SJCRH30 (cell line): ENCODE measurements around the gene PDLIM1. TPM values are rescaled to one million over a fixed set of nuclear protein-coding genes. Genes with fewer than 3 reads are reported as not detected.

Experiments
- DNase-seq, 2 experiments: peaks; one replicate each; pipeline ENCODE4 v3.0.0-alpha.2; 2015 to 2020
- H3K27ac ChIP-seq: fragments of 250-450 bp; sonication (Bioruptor Pico); 2 replicates; pipeline ENCODE4 v1.5.1; 2020; ENCODE audit warnings: mild to moderate bottlenecking, moderate library complexity
- H3K27me3 ChIP-seq: fragments of 250-450 bp; sonication (Bioruptor Pico); 2 replicates; pipeline ENCODE4 v1.5.1; 2020; ENCODE audit warnings: mild to moderate bottlenecking, moderate library complexity
- H3K36me3 ChIP-seq: fragments of 250-450 bp; sonication (Bioruptor Pico); 2 replicates; pipeline ENCODE4 v1.5.1; 2020; ENCODE audit warnings: mild to moderate bottlenecking, moderate library complexity
- H3K4me1 ChIP-seq: fragments of 250-450 bp; sonication (Bioruptor Pico); 2 replicates; pipeline ENCODE4 v1.5.1; 2020; ENCODE audit warnings: mild to moderate bottlenecking, moderate library complexity
- H3K4me3 ChIP-seq: fragments of 250-450 bp; sonication (Bioruptor Pico); 2 replicates; pipeline ENCODE4 v1.5.1; 2020; ENCODE audit warnings: mild to moderate bottlenecking, moderate library complexity
- H3K9me3 ChIP-seq: fragments of 250-450 bp; sonication (Bioruptor Pico); replicated peaks from 2 replicates; pipeline ENCODE4 v1.5.1; 2020; ENCODE audit warnings: mild to moderate bottlenecking, moderate library complexity
- total RNA-seq: library from RNA; depleted of rRNA; stranded (reverse); fragments of >200 nt; shearing (Covaris generic); gene quantifications from 2 replicates; pipeline ENCODE4 v1.2.3, GENCODE V29; 2014

The PDLIM1 gene
- total RNA-seq, 1 experiment from 2014 or later = 6.3 TPM

GRCh38 chr10:95326396-95326795, 35.6 kb upstream of the PDLIM1 start:
- H3K36me3 ChIP-seq = no peaks in the 10 kb centered on the region
- DNase-seq = no peak
- peaks cover 12% of the 10 kb centered on the region for H3K4me1 ChIP-seq
- no peaks in the 10 kb centered on the region for H3K27me3 ChIP-seq
- H3K4me3 ChIP-seq = no peak overlapping the region
- H3K9me3 ChIP-seq = no peaks in the 10 kb centered on the region
- H3K27ac ChIP-seq = no peak overlapping the region

- Histone ChIP-seq H3K9me3 (no peaks in the 10 kb centered on the region), H3K27me3 (no peaks in the 10 kb centered on the region), H3K4me3 (no peak overlapping the region), H3K27ac (no peak overlapping the region), H3K36me3 (no peaks in the 10 kb centered on the region), H3K4me1 (peaks cover 12% of the 10 kb centered on the region)
- no peak for DNase-seq
Measured at GRCh38 chr10:95325863-95326262, 35.1 kb upstream of the PDLIM1 start.

- DNase-seq = no peak
- peaks cover 13% of the 10 kb centered on the region for H3K4me1 ChIP-seq
- H3K36me3 ChIP-seq = no peaks in the 10 kb centered on the region
- H3K4me3 ChIP-seq = no peak overlapping the region
- H3K27ac ChIP-seq = no peak overlapping the region
- no peaks in the 10 kb centered on the region for H3K9me3 ChIP-seq
- H3K27me3 ChIP-seq = no peaks in the 10 kb centered on the region
Measured at GRCh38 chr10:95324436-95325268, 33.8 kb upstream of the PDLIM1 start.

- DNase-seq = no peak
- Histone ChIP-seq H3K9me3 (no peaks in the 10 kb centered on the region), H3K36me3 (no peaks in the 10 kb centered on the region), H3K27ac (no peak overlapping the region), H3K4me3 (no peak overlapping the region), H3K4me1 (peaks cover 10% of the 10 kb centered on the region), H3K27me3 (no peaks in the 10 kb centered on the region)
Measured at GRCh38 chr10:95321554-95322301, 30.9 kb upstream of the PDLIM1 start.

GRCh38 chr10:95319239-95319638, 28.4 kb upstream of the PDLIM1 start:
- Histone ChIP-seq H3K4me3 (no peak overlapping the region), H3K27me3 (no peaks in the 10 kb centered on the region), H3K4me1 (peaks cover 10% of the 10 kb centered on the region), H3K9me3 (no peaks in the 10 kb centered on the region), H3K36me3 (no peaks in the 10 kb centered on the region), H3K27ac (no peak overlapping the region)
- DNase-seq = peak; percentile 36 to 52

- Histone ChIP-seq H3K4me3 (no peak overlapping the region), H3K9me3 (no peaks in the 10 kb centered on the region), H3K27me3 (no peaks in the 10 kb centered on the region), H3K27ac (no peak overlapping the region), H3K4me1 (peaks cover 10% of the 10 kb centered on the region), H3K36me3 (no peaks in the 10 kb centered on the region)
- no peak for DNase-seq
Measured at GRCh38 chr10:95315509-95315908, 24.7 kb upstream of the PDLIM1 start.

- Histone ChIP-seq H3K9me3 (no peaks in the 10 kb centered on the region), H3K4me1 (peaks cover 13% of the 10 kb centered on the region), H3K36me3 (no peaks in the 10 kb centered on the region), H3K4me3 (no peak overlapping the region), H3K27me3 (no peaks in the 10 kb centered on the region), H3K27ac (no peak overlapping the region)
- no peak for DNase-seq
Measured at GRCh38 chr10:95314192-95314918, 23.6 kb upstream of the PDLIM1 start.

- Histone ChIP-seq H3K36me3 (no peaks in the 10 kb centered on the region), H3K4me1 (peaks cover 17% of the 10 kb centered on the region; the same call in 1 of the 2 replicates), H3K4me3 (no peak overlapping the region), H3K9me3 (no peaks in the 10 kb centered on the region), H3K27me3 (no peaks in the 10 kb centered on the region), H3K27ac (no peak overlapping the region)
- DNase-seq = no peak
Measured at GRCh38 chr10:95312986-95313495, 22.2 kb upstream of the PDLIM1 start.

- H3K36me3 ChIP-seq = no peaks in the 10 kb centered on the region
Measured at GRCh38 chr10:95312257-95312656, 21.5 kb upstream of the PDLIM1 start.

GRCh38 chr10:95309958-95310357, 19.2 kb upstream of the PDLIM1 start:
- H3K27me3 ChIP-seq = no peaks in the 10 kb centered on the region
- peaks cover 20% of the 10 kb centered on the region; the same call in 1 of the 2 replicates for H3K4me1 ChIP-seq
- DNase-seq = no peak
- no peaks in the 10 kb centered on the region for H3K9me3 ChIP-seq
- H3K36me3 ChIP-seq = no peaks in the 10 kb centered on the region
- no peak overlapping the region for H3K27ac ChIP-seq
- H3K4me3 ChIP-seq = no peak overlapping the region

More at GRCh38 chr10:95312257-95312656, 21.5 kb upstream of the PDLIM1 start:
- Histone ChIP-seq H3K27me3 (no peaks in the 10 kb centered on the region), H3K4me3 (no peak overlapping the region), H3K9me3 (no peaks in the 10 kb centered on the region), H3K4me1 (peaks cover 20% of the 10 kb centered on the region; the same call in 1 of the 2 replicates), H3K27ac (no peak overlapping the region)
- DNase-seq = no peak

- Histone ChIP-seq H3K36me3 (no peaks in the 10 kb centered on the region), H3K4me1 (peaks cover 20% of the 10 kb centered on the region; the same call in 1 of the 2 replicates), H3K27ac (peak overlapping the region; percentile 44; the same call in 1 of the 2 replicates), H3K4me3 (peak overlapping the region; percentile 7; the same call in 1 of the 2 replicates), H3K9me3 (no peaks in the 10 kb centered on the region), H3K27me3 (no peaks in the 10 kb centered on the region)
- peak; percentile 86 to 88 for DNase-seq
Measured at GRCh38 chr10:95308389-95309302, 17.8 kb upstream of the PDLIM1 start.

GRCh38 chr10:95306851-95307250, 16.0 kb upstream of the PDLIM1 start:
- Histone ChIP-seq H3K4me1 (peaks cover 20% of the 10 kb centered on the region; the same call in 1 of the 2 replicates), H3K27me3 (no peaks in the 10 kb centered on the region), H3K27ac (no peak overlapping the region), H3K36me3 (no peaks in the 10 kb centered on the region), H3K4me3 (no peak overlapping the region), H3K9me3 (no peaks in the 10 kb centered on the region)
- DNase-seq = no peak

- Histone ChIP-seq H3K27ac (no peak overlapping the region), H3K27me3 (no peaks in the 10 kb centered on the region), H3K36me3 (no peaks in the 10 kb centered on the region), H3K4me3 (no peak overlapping the region), H3K4me1 (peaks cover 20% of the 10 kb centered on the region; the same call in 1 of the 2 replicates), H3K9me3 (no peaks in the 10 kb centered on the region)
- DNase-seq = no peak
Measured at GRCh38 chr10:95306318-95306650, 15.5 kb upstream of the PDLIM1 start.
